ENCODE measurements around the gene HS3ST3A1.

GRCh38 chr17:13492737-13493122, 109.0 kb downstream of the HS3ST3A1 start:
- no peak for TF ChIP-seq TAF1 (IDR thresholded peaks at IDR 0.05; ENCODE audit: borderline replicate concordance, low read depth, low read length)
- TF ChIP-seq POLR2A (IDR thresholded peaks at IDR 0.05; ENCODE audit: low read depth, low read length): no peak
- no peak for TF ChIP-seq POLR2AphosphoS5 (IDR thresholded peaks at IDR 0.05; ENCODE audit: low read depth, low read length)
